IPS DF 4.7 (cell line): ENCODE measurements around the gene H6PD.

Source experiments
- DNase-seq: peaks from one replicate; pipeline ENCODE4 v3.0.0-alpha.2; 2013; ENCODE audit warnings: low spot score; ENCODE audit errors: extremely low read depth

Gene H6PD

DNA sequence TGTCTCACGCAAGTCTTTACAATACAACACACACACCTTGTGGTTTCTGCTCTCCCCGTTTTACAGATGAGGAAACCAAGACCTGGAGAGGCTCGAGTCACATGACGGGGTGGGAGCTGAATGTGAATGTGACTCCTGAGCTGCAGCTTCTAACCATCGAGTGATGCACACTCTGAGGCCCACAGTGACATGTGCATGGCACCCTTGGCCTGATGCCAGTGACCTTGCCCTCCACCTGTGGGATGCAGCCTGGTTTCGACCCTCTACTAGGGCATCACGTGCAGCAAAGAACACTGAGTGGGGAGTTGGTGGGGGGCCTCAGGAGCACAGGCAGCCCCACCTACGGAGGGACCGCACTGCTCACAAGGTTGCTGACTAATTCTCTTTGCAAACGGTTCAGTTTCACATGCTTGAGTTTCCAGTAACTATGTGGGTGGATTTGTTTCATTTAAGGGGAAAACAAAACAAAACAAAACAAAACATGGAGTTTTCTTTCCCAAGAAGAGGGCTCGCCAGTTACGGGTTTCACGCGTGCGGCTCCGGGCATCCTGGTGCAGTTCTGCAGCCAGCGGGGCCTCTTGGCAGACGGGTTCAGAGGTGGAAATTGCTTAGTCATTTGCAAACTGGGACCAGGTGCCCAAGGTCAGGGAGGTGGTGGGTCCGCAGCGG is 81.0 kb downstream of the H6PD start:
- no peak for DNase-seq

DNA sequence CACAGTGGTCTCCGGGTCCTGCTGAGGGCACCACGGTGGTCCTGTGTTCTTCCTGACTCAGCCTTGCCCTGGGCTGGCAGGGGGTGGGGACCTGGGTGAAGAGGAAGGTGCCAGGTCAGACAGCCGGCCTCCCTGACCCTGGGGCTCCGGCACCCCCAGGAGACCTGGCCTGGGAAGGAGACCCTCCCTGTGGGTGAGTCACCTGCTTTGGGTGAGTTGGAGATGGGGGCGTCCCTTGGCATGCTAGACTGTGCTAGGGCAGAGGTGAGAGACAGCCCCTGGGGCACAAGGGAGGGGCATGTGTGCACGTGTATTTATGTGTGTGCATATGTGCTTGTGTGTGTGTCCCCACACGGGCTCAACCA is 81.5 kb downstream of the H6PD start:
- no peak for DNase-seq

DNA sequence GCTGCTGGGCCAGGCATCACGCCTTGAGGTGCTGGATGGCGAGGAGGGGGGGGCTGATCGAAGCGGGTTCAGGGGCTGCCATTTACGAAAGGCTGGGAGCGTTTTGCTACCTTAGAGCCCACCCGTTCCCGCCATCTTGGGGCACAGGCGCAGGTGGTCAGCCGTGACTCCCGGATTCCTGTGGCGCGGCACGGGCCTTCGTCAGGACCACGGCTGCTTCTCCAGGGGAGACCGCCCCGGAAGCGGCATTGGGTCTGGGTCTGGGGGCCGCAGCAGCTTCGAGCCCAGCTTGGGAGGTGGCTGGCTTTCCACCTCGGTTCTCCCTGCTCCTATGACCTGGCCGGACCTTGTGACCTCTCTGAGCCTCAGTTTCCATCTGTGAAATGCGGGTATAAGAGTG is 81.9 kb downstream of the H6PD start:
- no peak for DNase-seq

DNA sequence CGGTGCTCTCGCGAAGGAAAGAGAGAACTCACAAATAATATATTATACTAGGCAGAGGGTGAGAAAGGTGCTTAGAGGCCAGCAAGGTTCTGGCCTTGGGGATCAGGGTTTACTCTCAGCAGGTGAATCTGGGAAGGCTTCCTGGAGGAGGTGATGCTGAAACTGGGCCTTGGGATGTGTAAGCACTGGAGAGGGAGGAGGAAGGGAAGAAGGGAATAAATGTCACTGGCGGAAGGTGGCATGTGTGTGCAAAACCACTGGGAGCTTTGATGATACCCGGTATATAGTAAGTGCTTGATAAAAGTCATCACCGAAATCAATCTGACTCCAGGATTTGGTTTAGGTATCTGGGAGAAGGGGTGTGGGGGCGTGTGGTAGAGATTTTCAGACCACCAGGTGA is 82.5 kb downstream of the H6PD start:
- DNase-seq: no peak

DNA sequence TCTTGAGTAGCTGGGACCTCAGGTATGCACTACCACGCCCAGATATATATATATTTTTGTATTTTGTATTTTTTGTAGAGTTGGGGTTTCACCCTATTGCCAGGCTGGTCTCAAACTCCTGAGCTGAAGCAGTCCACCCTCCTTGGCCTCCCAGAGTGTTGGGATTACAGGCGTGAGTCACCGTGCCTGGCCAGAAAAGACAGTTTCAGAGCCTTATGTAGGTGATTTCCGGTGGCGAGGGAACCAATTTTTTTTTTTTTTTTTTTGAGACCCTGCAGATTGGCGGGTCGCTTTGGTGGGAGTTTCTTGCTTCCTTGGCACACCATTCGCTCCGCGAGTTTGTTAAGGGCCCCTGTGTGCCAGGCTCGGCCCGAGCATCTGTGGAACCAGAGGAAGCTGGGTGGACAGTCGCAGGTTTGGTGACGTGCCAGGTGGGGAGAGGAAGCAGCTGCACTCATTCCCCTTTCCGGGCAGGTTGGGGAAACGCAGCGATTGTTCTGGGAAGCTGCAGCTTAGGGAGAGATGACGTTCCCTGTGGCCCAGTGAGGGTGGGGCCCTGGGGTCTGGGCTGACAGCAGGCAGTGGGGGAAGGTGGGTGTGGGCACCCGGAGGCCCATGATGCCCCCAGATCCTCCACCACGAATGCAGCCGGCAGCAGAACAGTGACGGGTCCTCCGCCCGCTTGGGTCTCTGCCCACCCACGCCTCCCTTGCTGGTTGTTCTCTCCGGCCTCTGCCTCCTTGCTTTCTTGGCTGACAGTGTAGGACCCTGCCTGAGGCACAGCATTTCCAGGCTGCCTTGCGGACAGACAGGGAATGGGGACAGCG is 83.2 kb downstream of the H6PD start:
- no peak for DNase-seq

DNA sequence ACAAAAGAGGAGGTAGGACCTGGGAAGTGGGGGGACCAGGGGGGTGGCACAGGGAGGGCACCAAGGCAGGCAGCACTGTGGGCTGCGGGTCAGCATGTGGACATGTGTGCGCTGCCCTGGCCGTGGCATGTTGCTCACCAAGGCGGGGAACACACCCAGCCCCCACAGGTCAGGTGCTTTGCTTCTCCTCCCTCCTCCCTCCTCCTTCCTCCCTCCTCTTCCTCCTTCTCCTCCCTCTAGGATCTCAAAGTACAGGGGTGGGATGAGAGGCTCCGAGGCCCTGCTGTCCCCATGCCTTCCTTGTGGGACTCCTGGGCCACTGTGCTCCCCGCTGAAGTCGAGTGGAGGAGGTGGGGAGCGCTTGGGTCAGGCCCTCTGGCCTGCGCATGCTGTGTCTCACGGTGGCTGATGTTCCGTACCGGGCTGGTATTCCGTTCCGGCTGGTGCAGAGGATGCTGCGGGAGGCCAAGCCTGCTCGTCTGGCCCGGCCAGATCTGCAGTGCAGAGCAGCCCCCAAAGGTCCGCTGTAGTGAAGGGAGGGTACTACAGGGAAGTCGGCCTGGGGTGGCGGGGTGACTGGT is 84.7 kb downstream of the H6PD start:
- DNase-seq: no peak

DNA sequence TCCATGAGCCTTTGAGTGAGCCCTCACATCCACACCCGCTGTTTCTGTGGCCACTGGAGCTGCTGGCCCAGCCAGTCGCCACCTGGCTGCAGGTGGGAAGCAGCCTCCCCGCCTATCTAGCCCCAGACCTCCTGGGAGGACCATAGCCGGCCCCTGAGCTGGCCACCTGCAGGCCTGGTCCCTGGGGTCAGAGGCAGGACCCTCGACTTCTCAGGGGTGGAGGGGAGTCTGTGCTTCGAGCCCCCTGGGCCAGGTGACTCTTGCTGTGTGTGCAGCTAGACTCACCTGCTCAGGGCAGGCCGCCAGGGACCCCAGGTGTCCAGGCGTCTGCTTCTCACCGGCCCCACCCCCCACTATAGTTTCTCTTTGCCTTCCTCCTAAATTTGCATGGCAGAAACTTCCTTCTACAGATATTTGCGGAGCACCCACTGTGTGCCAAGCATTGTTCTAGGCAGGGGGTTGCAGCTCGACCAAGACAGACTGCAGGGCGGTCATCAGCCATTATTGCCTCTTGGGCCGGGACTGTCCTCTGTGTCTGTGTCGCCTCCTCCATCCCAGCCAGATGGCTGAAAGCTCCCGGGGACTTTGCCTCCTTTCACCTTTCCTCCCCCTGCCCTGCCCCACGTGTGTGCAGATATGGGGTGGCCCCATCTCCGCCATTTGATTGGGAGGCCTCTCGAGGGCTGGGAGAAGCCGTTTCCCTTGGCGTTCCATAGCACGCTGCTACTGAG is 85.4 kb downstream of the H6PD start:
- DNase-seq: no peak
